ENCODE data around the gene ZNF268. TPM values are rescaled to one million over a fixed set of nuclear protein-coding genes. Genes with fewer than 3 reads are reported as not detected.

ZNF268 gene
- total and polyA plus RNA-seq, 11 donors, result 2.6 to 15.5 (median 9.1) TPM

DNA sequence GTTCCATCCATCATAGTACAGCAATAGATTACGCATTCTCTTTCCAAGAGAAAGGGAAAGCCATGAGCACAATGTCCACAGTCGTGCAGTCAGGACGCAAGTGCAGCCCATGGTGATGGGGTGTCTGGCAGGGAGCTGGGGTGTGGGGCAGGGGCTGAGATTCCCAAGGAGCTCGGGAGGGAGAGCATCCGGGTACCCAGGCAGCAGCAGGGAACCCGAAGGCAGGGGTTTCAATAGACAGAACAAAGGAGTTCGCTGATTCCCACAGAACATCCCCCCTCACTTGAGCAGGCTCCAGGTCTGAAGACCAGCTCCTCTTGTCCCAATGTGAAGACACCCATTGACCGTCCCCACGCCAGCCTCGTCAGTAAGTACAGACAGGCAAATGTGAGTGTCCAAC, 40.9 kb downstream of the ZNF268 start:
- Histone ChIP-seq H3K27ac (no peak overlapping the region), H3K4me1 (no peaks in the 10 kb centered on the region), H3K27me3 (no peaks in the 10 kb centered on the region), H3K36me3 (no peaks in the 10 kb centered on the region), H3K4me3 (no peak overlapping the region), H3K9me3 (peaks cover 0 to 69% (median 10%) of the 10 kb centered on the region in 12 donors)
- WGBS, 4 donors, result 80 to 86% (median 82%) methylated on average over 10 of the region's 10 CpGs
- intact Hi-C loops (cut with DNase I), result no loop called here
- DNase-seq (no peak), ATAC-seq (no peak)
- no peak for TF ChIP-seq POLR2A (IDR thresholded peaks at IDR 0.05)
- TF ChIP-seq, protein P1, sequence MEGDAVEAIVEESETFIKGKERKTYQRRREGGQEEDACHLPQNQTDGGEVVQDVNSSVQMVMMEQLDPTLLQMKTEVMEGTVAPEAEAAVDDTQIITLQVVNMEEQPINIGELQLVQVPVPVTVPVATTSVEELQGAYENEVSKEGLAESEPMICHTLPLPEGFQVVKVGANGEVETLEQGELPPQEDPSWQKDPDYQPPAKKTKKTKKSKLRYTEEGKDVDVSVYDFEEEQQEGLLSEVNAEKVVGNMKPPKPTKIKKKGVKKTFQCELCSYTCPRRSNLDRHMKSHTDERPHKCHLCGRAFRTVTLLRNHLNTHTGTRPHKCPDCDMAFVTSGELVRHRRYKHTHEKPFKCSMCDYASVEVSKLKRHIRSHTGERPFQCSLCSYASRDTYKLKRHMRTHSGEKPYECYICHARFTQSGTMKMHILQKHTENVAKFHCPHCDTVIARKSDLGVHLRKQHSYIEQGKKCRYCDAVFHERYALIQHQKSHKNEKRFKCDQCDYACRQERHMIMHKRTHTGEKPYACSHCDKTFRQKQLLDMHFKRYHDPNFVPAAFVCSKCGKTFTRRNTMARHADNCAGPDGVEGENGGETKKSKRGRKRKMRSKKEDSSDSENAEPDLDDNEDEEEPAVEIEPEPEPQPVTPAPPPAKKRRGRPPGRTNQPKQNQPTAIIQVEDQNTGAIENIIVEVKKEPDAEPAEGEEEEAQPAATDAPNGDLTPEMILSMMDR (IDR thresholded peaks at IDR 0.05), result no peak

GRCh38 chr12:133225527-133225926, 44.2 kb downstream of the ZNF268 start:
- H3K27me3 ChIP-seq, result no peaks in the 10 kb centered on the region
- DNase-seq, result no peak
- no peaks in the 10 kb centered on the region for H3K4me1 ChIP-seq
- H3K9me3 ChIP-seq, result peaks cover 0 to 38% (median 8%) of the 10 kb centered on the region in 12 donors
- no peak overlapping the region for H3K4me3 ChIP-seq
- TF ChIP-seq POLR2A (IDR thresholded peaks at IDR 0.05), result no peak
- TF ChIP-seq, protein P1 (IDR thresholded peaks at IDR 0.05), result no peak
- intact Hi-C loops (cut with DNase I), result no loop called here
- H3K36me3 ChIP-seq, result no peaks in the 10 kb centered on the region
- WGBS, 4 donors, result 76 to 79% (median 76%) methylated on average over 4 of the region's 4 CpGs
- no peak overlapping the region for H3K27ac ChIP-seq
- no peak for ATAC-seq

DNA sequence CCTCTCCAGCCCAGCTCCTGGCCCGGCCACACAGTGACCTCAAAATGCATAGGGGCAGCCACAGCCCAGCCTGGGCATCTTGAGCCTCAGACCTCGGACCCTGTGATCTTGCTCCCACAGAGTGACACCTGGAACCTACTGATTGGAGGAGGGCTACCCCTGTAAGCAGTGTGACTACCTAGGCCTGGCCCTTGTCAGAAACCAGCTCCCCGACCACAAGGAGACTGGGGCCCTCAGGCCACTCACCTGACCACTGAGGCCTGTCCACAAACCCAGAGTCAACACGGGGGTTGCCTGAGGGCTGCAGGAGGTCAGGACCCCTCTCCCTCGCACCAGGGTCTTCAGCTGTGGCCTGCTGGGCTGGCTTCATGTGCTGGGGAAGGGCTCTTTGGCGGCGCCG, 45.4 kb downstream of the ZNF268 start:
- 77 to 85% (median 81%) methylated on average over 5 to 8 of the region's 8 CpGs for WGBS, 4 donors
- TF ChIP-seq, protein P1 (IDR thresholded peaks at IDR 0.05), result no peak
- no peak for TF ChIP-seq POLR2A (IDR thresholded peaks at IDR 0.05)
- Histone ChIP-seq H3K36me3 (no peaks in the 10 kb centered on the region), H3K27ac (no peak overlapping the region), H3K4me1 (no peaks in the 10 kb centered on the region), H3K9me3 (peaks cover 0 to 36% (median 5%) of the 10 kb centered on the region in 12 donors), H3K4me3 (no peak overlapping the region), H3K27me3 (no peaks in the 10 kb centered on the region)
- ATAC-seq, result no peak
- DNase-seq, result no peak
- intact Hi-C loops (cut with DNase I), result no loop called here

DNA sequence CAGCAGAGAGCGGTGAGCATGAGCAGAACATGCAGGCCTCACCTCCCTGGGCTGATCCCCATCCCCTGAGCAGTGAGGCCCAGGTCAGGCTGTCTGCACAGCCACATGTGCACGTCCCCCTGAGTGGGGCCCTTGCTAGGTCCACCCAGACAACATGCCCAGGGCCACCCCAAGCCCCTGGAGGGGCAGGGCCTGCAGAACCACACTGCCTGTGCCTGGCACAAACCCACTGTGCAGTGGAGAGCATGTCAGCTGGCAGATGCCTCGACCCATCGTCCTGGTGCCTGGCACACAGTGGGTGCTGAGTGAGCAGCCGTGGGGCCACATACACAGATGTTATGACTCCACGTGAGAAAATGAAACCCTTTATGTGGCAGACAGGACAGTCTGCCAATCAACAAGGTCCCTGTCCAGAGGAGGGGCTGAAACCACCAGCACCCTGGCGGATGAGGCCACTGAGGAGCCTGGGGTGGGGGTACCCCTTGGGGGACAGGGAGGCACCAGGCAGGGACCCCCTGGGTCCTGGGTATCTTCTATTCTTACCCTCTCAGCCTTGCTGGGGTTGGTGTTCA, 46.1 kb downstream of the ZNF268 start:
- TF ChIP-seq, protein P1 (IDR thresholded peaks at IDR 0.05), result no peak
- TF ChIP-seq POLR2A (IDR thresholded peaks at IDR 0.05), result no peak
- H3K4me1 ChIP-seq, result no peaks in the 10 kb centered on the region
- H3K27ac ChIP-seq, result no peak overlapping the region
- ATAC-seq (no peak), DNase-seq (no peak)
- H3K36me3 ChIP-seq, result no peaks in the 10 kb centered on the region
- peaks cover 0 to 32% (median 1%) of the 10 kb centered on the region in 12 donors for H3K9me3 ChIP-seq
- no peak overlapping the region for H3K4me3 ChIP-seq
- intact Hi-C loops (cut with DNase I), result no loop called here
- no peaks in the 10 kb centered on the region for H3K27me3 ChIP-seq
- WGBS, 4 donors, result 65 to 79% (median 68%) methylated on average over 4 to 7 of the region's 7 CpGs
